GM12864 (cell line): ENCODE results near the gene C19orf33.
"Not testable (repeated sequence)": the region's sequence is repeated elsewhere in the genome, so short reads cannot be mapped to it uniquely, and the experiment has no call there.

ENCODE experiments used
- DNase-seq: peaks from one replicate; pipeline ENCODE4 v3.0.0-alpha.2; 2011; ENCODE audit warnings: low read depth
- H3K4me3 ChIP-seq: 2 replicates; pipeline ENCODE4 v1.5.1; 2011; ENCODE audit warnings: mild to moderate bottlenecking, low read depth, low read length, control low read depth
- TF ChIP-seq, protein P1 (sequence below): IDR thresholded peaks from 2 replicates; pipeline ENCODE4 v1.5.1; 2011; ENCODE audit warnings: low read depth, mild to moderate bottlenecking, moderate library complexity, low read length, control low read depth, inconsistent platforms; ENCODE audit errors: missing control alignments

The C19orf33 gene

DNA sequence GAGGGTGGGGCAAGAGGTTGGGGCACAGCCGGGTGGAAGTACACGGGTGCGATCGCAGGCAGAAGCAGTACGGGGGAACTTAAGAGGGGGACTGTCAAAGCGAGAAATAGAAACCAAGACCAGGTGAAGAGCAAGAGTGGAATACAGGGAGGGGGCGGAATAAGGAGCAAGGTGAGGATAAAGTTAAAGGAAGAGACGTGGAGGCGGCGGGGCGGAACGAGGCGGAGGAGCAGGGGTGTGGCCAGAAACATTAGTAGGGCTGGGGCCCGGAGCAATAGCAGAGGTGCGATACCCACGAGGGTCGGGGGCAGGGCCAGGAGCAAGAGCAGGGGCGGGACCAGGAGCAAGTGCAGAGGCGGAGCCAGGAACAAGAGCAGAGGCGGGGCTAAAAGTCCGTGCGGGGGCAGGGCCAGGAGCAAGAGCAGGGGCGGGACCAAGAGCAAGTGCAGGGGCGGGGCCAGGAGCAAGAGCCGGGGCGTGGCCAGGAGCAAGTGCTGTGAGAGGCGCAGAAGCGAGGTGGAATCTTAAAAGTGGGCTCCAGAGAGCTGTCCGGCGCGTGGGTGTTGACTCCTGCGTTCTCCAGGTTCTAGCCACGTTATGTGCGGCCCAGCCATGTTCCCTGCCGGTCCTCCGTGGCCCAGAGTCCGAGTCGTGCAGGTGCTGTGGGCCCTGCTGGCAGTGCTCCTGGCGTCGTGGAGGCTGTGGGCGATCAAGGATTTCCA lies 32.7 kb downstream of the C19orf33 start:
- TF ChIP-seq, protein P1, sequence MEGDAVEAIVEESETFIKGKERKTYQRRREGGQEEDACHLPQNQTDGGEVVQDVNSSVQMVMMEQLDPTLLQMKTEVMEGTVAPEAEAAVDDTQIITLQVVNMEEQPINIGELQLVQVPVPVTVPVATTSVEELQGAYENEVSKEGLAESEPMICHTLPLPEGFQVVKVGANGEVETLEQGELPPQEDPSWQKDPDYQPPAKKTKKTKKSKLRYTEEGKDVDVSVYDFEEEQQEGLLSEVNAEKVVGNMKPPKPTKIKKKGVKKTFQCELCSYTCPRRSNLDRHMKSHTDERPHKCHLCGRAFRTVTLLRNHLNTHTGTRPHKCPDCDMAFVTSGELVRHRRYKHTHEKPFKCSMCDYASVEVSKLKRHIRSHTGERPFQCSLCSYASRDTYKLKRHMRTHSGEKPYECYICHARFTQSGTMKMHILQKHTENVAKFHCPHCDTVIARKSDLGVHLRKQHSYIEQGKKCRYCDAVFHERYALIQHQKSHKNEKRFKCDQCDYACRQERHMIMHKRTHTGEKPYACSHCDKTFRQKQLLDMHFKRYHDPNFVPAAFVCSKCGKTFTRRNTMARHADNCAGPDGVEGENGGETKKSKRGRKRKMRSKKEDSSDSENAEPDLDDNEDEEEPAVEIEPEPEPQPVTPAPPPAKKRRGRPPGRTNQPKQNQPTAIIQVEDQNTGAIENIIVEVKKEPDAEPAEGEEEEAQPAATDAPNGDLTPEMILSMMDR = no peak
- peak overlapping the region; percentile 66 for H3K4me3 ChIP-seq
- DNase-seq = peak; percentile 86

DNA sequence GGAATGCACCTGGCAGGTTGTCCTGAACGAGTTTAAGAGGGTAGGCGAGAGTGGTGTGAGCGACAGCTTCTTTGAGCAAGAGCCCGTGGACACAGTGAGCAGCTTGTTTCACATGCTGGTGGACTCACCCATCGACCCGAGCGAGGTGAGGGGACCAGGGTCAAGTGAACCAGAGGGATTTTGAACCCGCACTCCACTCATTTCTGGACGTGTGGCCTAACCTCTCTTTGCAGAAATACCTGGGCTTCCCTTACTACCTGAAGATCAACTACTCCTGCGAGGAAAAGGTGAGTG lies 33.3 kb downstream of the C19orf33 start:
- peak overlapping the region; percentile 55 for H3K4me3 ChIP-seq
- TF ChIP-seq, protein P1 = no peak
- DNase-seq = no peak

DNA sequence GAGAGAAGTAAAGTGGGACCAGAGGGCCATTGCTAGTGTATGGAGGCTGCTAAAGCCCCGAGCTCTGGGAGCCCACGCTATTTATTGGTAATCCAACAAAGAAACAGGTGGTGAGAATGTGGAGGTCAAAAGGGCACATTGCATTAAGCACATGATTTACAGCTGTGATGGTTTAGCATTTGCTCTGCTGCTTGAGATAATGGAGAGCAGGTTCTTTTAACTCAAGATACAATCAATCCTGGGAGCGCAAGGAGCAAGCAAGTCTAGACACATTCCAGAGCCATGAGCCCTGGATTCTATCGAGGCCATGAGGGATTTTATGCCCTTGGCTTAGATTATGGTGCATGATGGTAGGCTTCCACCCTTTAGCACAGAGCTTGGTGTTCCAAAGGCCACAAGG lies 35.0 kb downstream of the C19orf33 start:
- DNase-seq, H3K4me3 ChIP-seq: not testable (repeated sequence)

DNA sequence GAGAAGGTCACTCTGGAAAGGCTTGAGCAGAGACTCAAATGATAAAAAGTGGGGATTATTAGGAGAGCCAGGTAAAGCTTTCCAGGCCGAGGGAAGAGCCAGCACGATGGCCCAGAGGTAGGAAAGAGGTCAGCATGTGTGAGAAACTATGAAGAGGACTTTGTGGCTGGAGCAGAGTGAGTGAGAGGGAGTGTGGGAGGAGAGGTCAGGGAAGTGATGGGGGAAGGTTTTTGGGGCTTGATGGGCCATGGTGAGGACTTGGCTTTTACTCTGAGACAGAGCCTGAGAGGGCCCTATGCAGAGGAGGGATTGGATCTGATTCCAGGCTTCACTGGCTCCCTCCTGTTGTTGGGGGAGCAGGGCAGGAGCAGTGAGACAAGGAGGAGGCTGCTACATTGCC lies 36.9 kb downstream of the C19orf33 start:
- H3K4me3 ChIP-seq = no peak overlapping the region
- TF ChIP-seq, protein P1 = no peak
- no peak for DNase-seq

DNA sequence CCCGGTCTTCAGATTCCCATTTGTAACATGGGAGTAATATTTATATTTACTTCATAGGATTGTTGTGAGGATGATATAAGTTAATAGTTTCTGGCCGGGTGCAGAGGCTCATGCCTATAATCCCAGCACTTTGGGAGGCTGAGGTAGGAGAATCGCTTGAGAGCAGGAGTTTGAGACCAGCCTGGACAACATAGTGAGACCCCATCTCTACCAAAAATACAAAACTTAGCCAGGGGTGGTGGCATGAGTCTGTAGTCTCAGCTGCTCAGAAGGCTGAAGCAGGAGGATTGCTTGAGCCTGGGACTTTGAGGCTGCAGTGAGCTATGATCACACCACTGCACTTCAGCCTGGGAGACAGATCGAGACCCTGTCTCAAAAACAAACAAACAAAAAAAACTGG lies 42.8 kb downstream of the C19orf33 start:
- DNase-seq = no peak
- TF ChIP-seq, protein P1 = no peak
- no peak overlapping the region for H3K4me3 ChIP-seq

DNA sequence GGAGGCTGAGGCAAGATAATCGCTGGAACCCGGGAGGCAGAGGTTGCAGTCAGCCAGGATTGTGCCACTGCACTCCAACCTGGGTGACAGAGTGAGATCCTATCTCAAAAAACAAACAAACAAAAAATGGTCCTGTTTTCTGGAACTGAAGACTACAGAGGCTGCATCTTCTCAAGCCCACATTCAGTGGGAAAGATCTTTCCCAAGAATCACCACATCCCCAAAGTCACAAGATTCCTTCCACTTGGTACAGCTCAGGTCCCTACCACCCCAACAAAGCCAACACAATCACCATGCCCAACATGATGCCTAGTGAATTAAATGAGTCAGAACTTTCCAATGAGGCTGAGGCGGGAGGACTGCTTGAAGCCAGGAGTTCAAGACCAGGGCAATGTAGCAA lies 46.8 kb downstream of the C19orf33 start:
- no peak overlapping the region for H3K4me3 ChIP-seq
- TF ChIP-seq, protein P1 = no peak
- no peak for DNase-seq

DNA sequence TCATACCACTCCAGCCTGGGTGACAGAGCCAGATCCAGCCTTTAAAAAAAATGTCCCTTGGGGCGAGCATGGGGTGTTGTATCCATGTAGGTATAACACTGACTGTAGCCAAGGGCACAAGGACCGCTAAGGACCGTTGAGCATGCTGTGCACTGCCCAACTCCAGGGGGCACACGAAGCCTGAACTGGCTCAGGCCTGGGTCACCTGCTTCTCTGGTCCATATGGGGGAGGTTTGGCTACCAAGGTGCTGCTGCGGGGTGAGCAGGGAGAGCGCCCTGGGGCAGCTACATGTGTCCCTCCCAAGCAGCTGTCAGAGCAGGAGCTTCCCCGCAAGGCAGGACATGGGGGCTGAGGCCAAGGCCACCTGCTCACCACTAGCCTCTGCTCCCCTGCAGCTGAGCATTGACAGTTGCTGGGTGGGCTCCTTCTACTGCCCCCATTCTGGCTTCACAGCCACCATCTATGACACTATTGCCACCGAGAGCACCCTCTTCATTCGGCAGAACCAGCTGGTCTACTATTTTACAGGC lies 47.9 kb downstream of the C19orf33 start:
- no peak for DNase-seq
- no peak overlapping the region for H3K4me3 ChIP-seq
- TF ChIP-seq, protein P1 = no peak

DNA sequence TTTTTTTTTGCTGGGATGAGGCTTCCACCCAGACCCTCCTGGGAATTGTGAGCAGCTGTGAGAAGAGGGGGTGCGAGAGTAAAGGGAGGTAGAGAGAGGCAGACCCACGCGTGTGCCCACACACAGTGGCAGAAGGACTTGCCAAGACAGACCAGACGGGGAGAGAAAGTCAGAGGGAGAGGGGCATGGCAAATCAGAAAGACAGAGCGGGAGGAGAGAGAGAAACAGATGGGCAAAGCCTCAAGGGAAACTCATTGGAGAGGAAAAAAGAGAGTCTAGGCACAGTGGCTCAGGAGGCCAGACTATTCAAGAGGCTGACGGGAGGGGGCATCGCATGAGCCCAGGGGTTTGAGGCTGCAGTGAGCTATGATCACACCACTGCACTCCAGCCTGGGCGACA lies 48.6 kb downstream of the C19orf33 start:
- H3K4me3 ChIP-seq = no peak overlapping the region
- TF ChIP-seq, protein P1 = no peak
- no peak for DNase-seq
